NCI-H526 treated with DMSO at 0.1 percent for 48 hours (cell line): ENCODE measurements around the gene SLC22A9.

Source experiments
- DNase-seq: peaks from one replicate; lab custom pipeline; 2025; lab: John Stamatoyannopoulos, UW

The SLC22A9 gene

DNA sequence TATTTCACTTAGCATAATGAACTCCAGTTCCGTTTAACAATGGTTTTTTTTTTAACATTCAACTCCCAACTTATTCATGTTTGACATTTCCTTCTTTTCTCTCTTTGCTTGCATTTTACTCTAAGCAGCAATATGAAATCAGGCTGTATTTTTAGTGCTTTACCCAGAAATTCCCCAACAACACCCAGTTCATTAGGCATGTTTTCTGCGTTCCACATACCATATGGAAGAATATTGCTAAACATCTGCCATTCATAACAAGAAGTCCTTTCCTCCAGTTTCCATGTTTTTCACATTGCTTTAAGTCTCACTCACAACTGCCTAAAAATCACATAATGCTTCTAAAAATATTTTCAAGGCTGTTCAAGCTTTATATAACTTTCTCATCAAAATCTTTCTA, 75.5 kb downstream of the SLC22A9 start:
- no peak for DNase-seq

DNA sequence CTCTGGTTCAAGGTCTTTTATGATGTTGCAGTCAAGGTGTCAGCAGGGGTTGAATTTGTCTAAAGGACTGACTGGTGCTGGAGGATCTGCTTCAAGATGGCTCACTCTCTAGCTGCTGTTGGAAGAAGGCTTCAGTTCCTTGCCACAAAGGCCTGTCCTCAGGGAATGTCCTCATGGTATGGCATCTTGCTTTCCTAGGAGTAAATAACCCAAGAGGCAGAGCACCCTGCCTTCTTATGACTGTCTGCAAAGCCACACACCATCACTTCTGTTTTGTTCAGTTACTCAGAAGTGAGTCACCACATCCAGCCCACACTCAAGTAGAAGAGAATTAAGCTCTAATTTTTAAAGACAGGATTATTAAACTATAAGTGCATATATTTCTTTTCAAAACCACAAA, 76.1 kb downstream of the SLC22A9 start:
- no peak for DNase-seq

DNA sequence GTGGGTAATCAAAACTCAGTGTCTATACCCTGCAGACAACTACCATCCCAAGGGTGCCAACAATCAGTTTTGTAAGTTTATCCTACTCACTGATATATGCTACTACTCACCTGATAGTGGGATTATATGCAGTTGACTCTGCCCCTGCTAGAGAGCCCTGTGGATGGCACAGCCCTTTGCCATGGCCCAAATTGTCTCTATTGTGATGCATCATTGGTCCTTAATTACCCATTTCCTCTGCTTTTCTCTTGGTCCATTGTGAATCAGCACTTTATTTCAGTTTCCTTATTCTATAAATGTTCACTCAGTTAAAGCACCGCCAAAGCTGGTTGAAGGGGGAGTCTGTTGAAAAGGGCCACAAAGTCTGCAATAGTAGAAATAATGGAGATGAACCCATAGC, 79.1 kb downstream of the SLC22A9 start:
- no peak for DNase-seq

GRCh38 chr11:63459586-63459985, 90.0 kb downstream of the SLC22A9 start:
- no peak for DNase-seq
